CD4-positive, alpha-beta T cell treated with Interleukin-17A for 4 hours (primary cell): ENCODE measurements around the gene HPSE.
"Not testable (repeated sequence)": the region's sequence is repeated elsewhere in the genome, so short reads cannot be mapped to it uniquely, and the experiment has no call there.

Experiments
- DNase-seq: peaks from one replicate; pipeline ENCODE4 v3.0.0-alpha.2; 2020; ENCODE audit warnings: mixed read lengths

The HPSE gene

GRCh38 chr4:83329521-83330110, 5.0 kb downstream of the HPSE start:
- no peak for DNase-seq

DNA sequence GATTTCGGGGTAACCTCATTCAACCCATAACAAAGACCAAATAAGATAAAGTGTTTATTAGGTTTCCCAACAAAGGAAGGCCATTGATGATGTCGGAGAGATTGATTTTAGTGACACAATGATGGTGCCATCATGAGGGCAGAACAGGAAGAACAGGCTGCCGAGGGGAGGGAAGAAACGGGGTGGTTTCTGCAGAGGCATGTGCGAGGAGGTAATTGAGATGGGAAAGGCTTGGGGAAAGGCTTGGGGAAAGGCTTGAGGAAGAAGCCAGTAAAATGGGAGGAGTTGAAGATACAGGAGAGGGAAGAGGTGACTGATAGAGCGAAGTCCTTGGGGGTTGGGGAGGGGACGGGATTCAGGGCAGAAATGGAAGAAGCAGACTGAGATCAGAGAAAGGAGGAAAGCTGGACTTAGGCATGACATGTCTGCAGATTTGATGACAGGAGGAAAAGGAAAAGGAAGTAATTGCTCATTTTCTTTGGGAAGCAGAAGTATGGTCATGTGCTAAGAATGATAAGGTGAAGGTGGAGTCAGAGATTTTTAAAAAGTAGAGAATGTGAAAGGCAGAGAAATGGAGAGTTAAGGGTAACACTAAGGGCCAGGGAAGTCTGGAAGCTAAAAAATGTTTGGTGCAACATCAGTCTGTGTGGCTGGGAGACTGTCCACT, 6.0 kb downstream of the HPSE start:
- DNase-seq, result no peak

DNA sequence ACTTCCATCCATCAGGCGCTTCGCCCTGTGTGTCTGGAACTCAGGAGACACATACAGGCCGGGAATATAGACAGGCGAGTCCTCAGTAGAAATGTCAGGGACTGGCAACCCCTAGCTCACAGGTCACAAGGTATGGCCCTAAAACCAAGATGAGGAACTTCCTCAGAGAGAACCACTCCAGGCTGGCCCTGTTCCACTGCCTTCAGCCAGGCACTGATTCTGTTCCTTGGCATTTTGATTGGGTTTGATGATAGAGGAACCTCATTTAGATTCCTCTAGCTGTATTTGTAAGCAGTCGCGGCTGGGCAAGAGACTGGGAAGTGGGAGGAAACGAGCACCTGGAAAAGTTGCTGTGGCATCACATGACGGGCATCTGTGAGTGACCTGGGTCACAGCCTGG, 8.1 kb downstream of the HPSE start:
- no peak for DNase-seq

GRCh38 chr4:83325306-83325705, 9.3 kb downstream of the HPSE start:
- not testable (repeated sequence) for DNase-seq

- DNase-seq, result no peak
Observed at GRCh38 chr4:83323136-83323535, 11.5 kb downstream of the HPSE start.

DNA sequence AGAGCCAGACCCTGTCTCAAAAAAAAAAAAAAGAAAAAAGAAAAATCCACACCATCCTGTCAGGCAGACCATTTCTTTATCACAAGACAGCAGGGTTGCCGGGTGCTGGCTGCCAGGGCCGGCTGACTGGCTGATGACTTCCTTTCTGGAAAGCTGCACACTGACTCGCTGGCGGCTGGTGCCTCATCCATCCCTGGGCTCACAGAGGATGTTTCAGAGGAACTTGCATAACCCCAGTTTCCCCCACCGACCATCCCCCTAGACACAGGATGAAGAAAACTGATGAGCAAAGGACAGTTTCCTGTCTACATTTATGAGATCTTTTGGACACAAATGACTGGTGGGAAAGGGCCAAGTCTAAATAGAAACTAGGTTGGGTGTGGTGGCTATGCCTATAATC, 14.1 kb downstream of the HPSE start:
- DNase-seq, result peak; percentile 8

DNA sequence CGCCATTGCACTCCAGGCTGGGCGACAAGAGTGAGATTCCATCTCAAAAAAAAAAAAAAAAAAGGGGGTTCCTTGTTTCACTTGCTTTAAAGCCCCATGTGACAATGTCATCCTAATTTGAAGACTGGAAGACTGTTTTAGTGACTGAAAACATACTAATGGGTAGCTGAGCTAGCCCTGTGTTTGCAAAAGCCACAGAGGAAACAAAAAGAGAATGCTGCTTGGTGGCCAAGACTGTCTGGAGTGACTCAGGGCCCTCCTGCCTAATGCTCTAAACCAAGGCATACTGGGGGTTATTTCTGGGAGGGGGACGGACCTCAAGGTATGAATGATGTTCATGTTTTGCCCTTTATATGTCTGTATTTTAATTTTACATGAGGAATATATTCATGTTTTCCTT, 16.0 kb downstream of the HPSE start:
- DNase-seq, result no peak

- no peak for DNase-seq
Observed at GRCh38 chr4:83317671-83318070, 17.0 kb downstream of the HPSE start.

DNA sequence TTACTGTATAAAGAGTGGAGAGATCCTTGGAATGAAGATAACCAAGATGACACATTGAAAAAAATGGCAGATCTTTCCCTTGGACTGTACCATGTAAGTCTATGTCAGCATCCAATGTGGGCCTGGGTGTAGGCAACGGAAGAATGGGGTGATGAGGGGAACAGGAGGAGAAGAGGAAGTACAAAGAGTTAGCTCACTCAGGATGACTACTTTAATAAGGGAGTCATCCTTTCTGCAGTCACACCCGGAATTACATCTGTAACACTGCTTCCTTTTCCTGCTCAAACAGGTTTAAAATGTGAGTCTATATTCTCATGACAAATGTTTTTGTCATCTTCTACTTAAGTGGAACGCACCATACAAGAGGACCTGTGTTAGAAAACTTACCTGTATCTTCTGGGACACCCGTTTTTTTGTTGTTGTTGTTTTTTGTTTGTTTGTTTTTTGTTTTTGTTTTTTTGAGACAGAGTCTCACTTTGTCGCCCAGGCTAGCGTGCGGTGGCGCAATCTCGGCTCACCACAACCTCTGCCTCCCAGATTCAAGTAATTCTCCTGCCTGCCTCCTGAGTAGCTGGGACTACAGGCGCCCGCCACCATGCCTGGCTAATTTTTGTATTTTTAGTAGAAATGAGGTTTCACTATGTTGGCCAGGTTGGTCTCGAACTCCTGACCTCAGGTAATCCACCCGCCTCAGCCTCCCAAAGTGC, 18.0 kb downstream of the HPSE start:
- DNase-seq, result no peak

- no peak for DNase-seq
Observed at GRCh38 chr4:83315341-83315870, 19.2 kb downstream of the HPSE start.

- DNase-seq, result no peak
Observed at GRCh38 chr4:83308672-83309071, 26.0 kb downstream of the HPSE start.

GRCh38 chr4:83307920-83308319, 26.7 kb downstream of the HPSE start:
- no peak for DNase-seq

GRCh38 chr4:83305187-83305586, 29.5 kb downstream of the HPSE start:
- DNase-seq, result no peak

DNA sequence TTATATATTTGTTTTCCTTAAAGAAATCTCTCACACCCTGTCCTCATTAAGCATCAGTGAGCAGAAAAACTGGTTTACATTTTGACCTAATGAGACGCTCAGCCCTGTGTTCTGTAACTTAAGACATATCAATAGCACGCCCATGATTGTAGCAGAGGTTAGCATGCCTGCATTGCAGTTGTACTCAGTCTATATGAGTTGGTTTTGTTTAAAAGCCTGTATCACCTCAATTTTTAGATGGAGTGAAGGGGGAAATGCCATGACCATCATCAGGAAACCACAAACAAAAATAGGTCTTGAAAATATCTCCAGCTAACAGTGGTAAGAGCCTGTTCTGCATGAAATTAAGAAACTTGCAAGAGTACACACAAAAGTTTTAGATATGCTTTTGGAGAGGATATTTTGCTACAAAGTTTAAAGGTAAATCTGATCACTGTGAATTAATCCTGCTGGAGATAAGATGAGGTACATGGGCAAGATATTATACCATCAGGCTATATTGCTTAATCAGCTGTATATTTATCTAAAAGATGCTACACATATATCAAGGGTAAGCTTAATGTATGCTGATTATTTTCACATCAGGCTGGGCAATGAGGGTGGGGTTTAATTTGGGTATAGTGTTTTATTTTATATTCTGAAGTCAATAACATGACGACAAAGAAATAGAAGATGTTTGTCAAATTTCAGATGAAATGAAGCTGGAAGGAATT, 36.9 kb downstream of the HPSE start:
- DNase-seq, result no peak

DNA sequence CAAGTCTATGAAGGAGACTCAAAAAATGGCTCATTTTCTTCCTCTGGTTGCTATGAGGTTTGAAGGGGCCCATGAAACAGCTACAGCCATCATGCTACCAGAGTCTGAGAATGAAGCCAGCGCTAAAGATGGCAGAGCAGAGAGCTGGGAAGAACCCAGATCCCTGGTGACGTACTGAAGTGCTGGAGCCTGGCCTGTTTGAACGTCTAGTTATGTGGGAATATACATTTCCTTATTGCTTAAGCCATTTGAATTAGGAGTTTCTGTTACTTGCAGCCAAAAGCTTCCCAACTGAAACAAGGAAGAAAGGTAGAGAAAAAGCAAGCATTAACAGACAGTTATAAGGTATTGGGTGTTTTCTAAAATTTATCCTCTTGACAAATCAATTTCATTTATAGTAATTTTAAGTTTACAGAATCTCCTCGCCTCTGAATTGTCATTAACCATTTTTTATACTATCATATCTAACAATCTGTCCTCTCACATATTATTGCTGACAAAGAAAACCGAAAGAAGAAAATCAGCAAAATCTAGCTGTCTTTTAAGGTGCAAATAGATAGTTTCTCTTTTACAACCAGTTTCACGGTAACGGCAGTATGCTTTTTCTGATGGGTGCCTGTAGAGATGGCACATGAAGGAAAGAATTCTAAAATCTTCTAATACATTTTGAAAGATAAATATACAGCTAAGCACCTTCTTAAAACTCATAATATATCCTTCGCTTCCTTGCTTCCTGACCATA, 41.2 kb downstream of the HPSE start:
- DNase-seq, result no peak

DNA sequence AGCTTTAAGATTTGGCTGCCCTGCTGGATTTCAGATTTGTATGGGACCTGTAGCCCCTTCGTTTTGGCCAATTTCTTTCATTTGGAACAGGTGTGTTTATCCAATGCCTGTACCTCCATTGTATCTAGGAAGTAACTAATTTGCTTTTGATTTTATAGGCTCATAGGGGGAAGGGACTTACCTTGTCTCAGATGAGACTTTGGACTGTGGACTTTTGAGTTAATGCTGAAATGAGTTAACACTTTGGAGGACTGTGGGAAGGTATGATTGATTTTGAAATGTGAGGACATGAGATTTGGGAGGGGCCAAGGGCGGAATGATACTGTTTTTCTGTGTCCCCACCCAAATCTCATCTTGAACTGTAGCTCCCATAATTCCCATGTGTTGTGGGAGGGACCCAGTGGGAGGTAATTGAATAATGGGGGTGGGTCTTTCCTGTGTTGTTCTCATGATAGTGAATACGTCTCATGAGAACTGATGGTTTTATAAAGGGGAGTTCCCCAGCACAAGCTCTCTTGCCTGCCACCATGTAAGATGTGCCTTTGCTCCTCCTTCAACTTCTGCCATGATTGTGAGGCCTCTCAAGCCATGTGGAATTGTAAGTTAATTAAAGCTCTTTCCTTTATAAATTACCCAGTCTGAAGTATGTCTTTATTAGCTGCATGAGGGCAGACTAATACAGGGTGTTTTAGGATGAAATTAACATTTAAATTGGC, 44.4 kb downstream of the HPSE start:
- DNase-seq, result not testable (repeated sequence)

DNA sequence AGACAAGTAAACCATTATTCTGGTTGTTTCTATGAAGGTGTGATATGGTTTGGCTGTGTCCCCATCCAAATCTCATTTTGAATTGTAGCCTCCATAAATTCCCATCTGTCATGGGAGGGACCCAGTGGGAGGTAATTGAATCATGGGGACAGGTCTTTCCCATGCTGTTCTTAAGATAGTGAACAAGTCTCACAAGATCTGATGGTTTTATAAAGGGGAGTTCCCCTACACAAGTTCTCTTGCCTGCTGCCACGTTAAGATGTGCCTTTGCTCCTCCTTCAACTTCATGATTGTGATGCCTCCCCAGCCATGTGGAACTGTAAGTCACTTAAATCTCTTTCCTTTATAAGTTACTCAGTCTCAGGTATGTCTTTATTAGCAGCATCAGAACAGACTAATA, 46.3 kb downstream of the HPSE start:
- not testable (repeated sequence) for DNase-seq

GRCh38 chr4:83285055-83285407, 49.6 kb downstream of the HPSE start:
- peak; percentile 12 for DNase-seq

- peak; percentile 96 for DNase-seq
Observed at GRCh38 chr4:83284193-83285054, 50.2 kb downstream of the HPSE start, which contains the start of gene COQ2. TSS of gene COQ2 (minus strand) at chr4:83284798. CDS start at chr4:83284764, 34 bp downstream.

DNA sequence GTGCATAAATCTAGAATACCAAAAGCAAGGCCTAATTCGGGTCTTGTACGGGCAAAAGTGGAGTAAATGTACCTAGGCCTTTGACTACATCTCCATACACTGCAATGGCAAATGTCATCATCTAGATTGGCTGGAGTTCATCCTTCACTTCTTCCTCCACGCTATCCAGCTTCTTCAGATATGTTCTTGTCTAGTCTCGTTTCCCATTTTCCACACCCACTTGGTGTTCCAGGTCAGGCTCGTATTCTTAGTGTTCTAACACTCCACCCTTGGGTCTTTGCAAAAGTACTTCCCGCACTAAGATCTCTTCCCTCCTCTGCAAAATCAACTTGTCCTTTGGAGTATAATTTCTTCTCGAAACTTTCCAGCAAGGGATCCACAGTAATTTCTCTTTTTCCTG, 51.5 kb downstream of the HPSE start:
- DNase-seq, result no peak

DNA sequence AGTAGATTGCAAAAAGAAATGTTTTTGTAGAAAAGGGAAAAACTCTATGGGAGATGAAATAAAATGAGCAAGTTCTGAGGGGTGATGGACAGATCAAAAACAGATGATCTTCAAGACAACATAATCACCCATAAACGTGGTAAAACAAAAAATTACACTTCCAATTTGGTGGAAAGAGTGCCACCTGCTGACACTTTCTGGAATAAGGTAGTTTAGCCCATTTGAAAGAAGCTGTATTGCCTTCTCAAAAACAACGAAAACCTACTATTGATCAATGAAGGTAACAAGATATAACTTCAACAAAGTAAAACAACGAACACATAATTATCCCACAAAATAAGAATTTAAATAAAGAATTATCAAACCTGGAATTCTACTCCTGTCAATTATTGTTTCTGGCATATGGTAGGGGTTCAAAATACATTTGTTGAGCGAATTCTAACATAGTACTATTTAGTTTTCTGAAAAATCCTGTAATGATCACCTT, 52.6 kb downstream of the HPSE start:
- peak; percentile 68 for DNase-seq
